Measurements from ENCODE around the gene CCDC201.
"Not testable (repeated sequence)": the region's sequence is repeated elsewhere in the genome, so short reads cannot be mapped to it uniquely, and the experiment has no call there.

- TF ChIP-seq CTCF (IDR thresholded peaks at IDR 0.05; ENCODE audit: low read length); EZH2 (IDR thresholded peaks at IDR 0.05; ENCODE audit: borderline replicate concordance, low read length): not testable (repeated sequence)
Observed at GRCh38 chr7:45811652-45812234, 61.1 kb downstream of the CCDC201 start.

Measured in OCI-LY1 (cell line).